Mesenchymal stem cell (in vitro differentiated cells and primary cell): ENCODE results near the gene NTMT1.

Experiments
- DNase-seq: peaks from one replicate; pipeline ENCODE4 v3.0.0-alpha.2; 2013
- H2AFZ ChIP-seq: one replicate; pipeline ENCODE4 v1.6.1; 2013; ENCODE audit warnings: low read depth, mild to moderate bottlenecking, control low read depth, inconsistent platforms, low read length, moderate library complexity
- H2AK5ac ChIP-seq: 2 replicates; pipeline ENCODE4 v1.6.1; 2013; ENCODE audit warnings: low read length, moderate library complexity, mild to moderate bottlenecking, inconsistent platforms; ENCODE audit not compliant: severe bottlenecking
- H2BK120ac ChIP-seq: one replicate; pipeline ENCODE4 v1.6.1; 2013; ENCODE audit warnings: low read depth, mild to moderate bottlenecking, inconsistent platforms, low read length, moderate library complexity
- H2BK12ac ChIP-seq, 2 experiments: one replicate each; pipeline ENCODE4 v1.6.1; 2013; ENCODE audit warnings: inconsistent platforms in 2 of 2, low read length in 2 of 2, mild to moderate bottlenecking in 2 of 2, moderate library complexity in 2 of 2, control low read depth in 1 of 2
- H2BK15ac ChIP-seq: one replicate; pipeline ENCODE4 v1.6.1; 2013; ENCODE audit warnings: mild to moderate bottlenecking, low read depth, inconsistent platforms; ENCODE audit not compliant: poor library complexity, severe bottlenecking
- H2BK5ac ChIP-seq: 2 replicates; pipeline ENCODE4 v1.6.1; 2013; ENCODE audit warnings: low read depth, mild to moderate bottlenecking, low read length, control low read depth, inconsistent platforms; ENCODE audit not compliant: poor library complexity, severe bottlenecking
- H3K14ac ChIP-seq, 2 experiments: one replicate each; pipeline ENCODE4 v1.6.1; 2013; ENCODE audit warnings: inconsistent platforms in 2 of 2, low read length in 2 of 2, control low read depth in 1 of 2, mild to moderate bottlenecking in 1 of 2, moderate library complexity in 1 of 2
- H3K18ac ChIP-seq, 2 experiments: one replicate each; pipeline ENCODE4 v1.6.1; 2013; ENCODE audit warnings: inconsistent platforms in 2 of 2, low read length in 2 of 2, control low read depth in 1 of 2, low read depth in 1 of 2, mild to moderate bottlenecking in 1 of 2
- H3K23ac ChIP-seq, 2 experiments: one replicate each; pipeline ENCODE4 v1.6.1; 2013; ENCODE audit warnings: inconsistent platforms in 2 of 2, low read length in 2 of 2, mild to moderate bottlenecking in 2 of 2, moderate library complexity in 2 of 2, control low read depth in 1 of 2
- H3K27ac ChIP-seq: 2 replicates; pipeline ENCODE4 v1.5.1; 2013; ENCODE audit warnings: mild to moderate bottlenecking, moderate library complexity, low read length, control low read depth, inconsistent platforms; ENCODE audit not compliant: poor library complexity, severe bottlenecking
- H3K27me3 ChIP-seq, 2 experiments: 2 replicates each; pipeline versions ENCODE4 v1.6.1 to v1.7.0; 2013; ENCODE audit warnings: low read length in 2 of 2, mild to moderate bottlenecking in 2 of 2, moderate library complexity in 2 of 2, control low read depth in 1 of 2, inconsistent platforms in 1 of 2; ENCODE audit not compliant: control insufficient read depth in 1 of 2, insufficient read depth in 1 of 2
- H3K36me3 ChIP-seq, 2 experiments: 2 replicates each; pipeline versions ENCODE4 v1.6.1 to v1.7.0; 2013; ENCODE audit warnings: low read length in 2 of 2, control low read depth in 1 of 2, inconsistent platforms in 1 of 2, low read depth in 1 of 2, mild to moderate bottlenecking in 1 of 2; ENCODE audit not compliant: insufficient read depth in 2 of 2, control insufficient read depth in 1 of 2
- H3K4ac ChIP-seq, 2 experiments: one replicate each; pipeline ENCODE4 v1.6.1; 2013; ENCODE audit warnings: inconsistent platforms in 2 of 2, low read length in 2 of 2, mild to moderate bottlenecking in 2 of 2, moderate library complexity in 2 of 2, control low read depth in 1 of 2, low read depth in 1 of 2
- H3K4me1 ChIP-seq: 2 replicates; pipeline ENCODE4 v1.6.1; 2013; ENCODE audit warnings: low read depth, low read length, control low read depth; ENCODE audit not compliant: control insufficient read depth, insufficient read depth
- H3K4me2 ChIP-seq: 2 replicates; pipeline ENCODE4 v1.6.1; 2013; ENCODE audit warnings: low read length, mild to moderate bottlenecking, inconsistent platforms; ENCODE audit not compliant: poor library complexity, severe bottlenecking
- H3K4me3 ChIP-seq, 2 experiments: 2 replicates each; pipeline versions ENCODE4 v1.5.1 to v1.7.0; 2013; ENCODE audit warnings: low read length in 2 of 2, mild to moderate bottlenecking in 2 of 2, control low read depth in 1 of 2, low read depth in 1 of 2; ENCODE audit not compliant: insufficient read depth in 1 of 2
- H3K79me1 ChIP-seq: replicated peaks from 2 replicates; pipeline ENCODE4 v1.6.1; 2013; ENCODE audit warnings: mild to moderate bottlenecking, control low read depth, low read length, inconsistent platforms; ENCODE audit not compliant: poor library complexity, severe bottlenecking
- H3K9ac ChIP-seq: 2 replicates; pipeline ENCODE4 v1.7.0; 2013; ENCODE audit warnings: mild to moderate bottlenecking, low read length, moderate library complexity
- H3K9me3 ChIP-seq: 2 replicates; pipeline ENCODE4 v1.7.0; 2013; ENCODE audit warnings: mild to moderate bottlenecking, low read length; ENCODE audit not compliant: control insufficient read depth
- H4K8ac ChIP-seq: one replicate; pipeline ENCODE4 v1.6.1; 2013; ENCODE audit warnings: inconsistent platforms, mild to moderate bottlenecking, low read length, moderate library complexity
- H4K91ac ChIP-seq: one replicate; pipeline ENCODE4 v1.6.1; 2013; ENCODE audit warnings: mild to moderate bottlenecking, low read length, inconsistent platforms
- WGBS: methylation state at CpG from one replicate; pipeline ENCODE4 v1.1.7; 2013; ENCODE audit warnings: mixed read lengths; 5-methylcytosine and 5-hydroxymethylcytosine counted together

NTMT1 gene

GRCh38 chr9:129637673-129638439 is 11.9 kb downstream of the NTMT1 start:
- Histone ChIP-seq H2AK5ac (no peak overlapping the region), H2AFZ (no peak overlapping the region), H3K79me1 (peaks cover 42% of the 10 kb centered on the region), H3K4me2 (no peak overlapping the region), H3K27ac (no peak overlapping the region), H2BK15ac (no peak overlapping the region), H3K36me3 (peaks cover 60 to 66% of the 10 kb centered on the region in 2 experiments), H4K8ac (no peak overlapping the region), H2BK12ac (no peak overlapping the region), H4K91ac (no peak overlapping the region), H2BK120ac (no peak overlapping the region), H3K14ac (no peak overlapping the region), H3K27me3 (no peaks in the 10 kb centered on the region), H3K23ac (no peak overlapping the region), H3K4me1 (peaks cover 24% of the 10 kb centered on the region), H3K4ac (no peak overlapping the region), H3K4me3 (no peak overlapping the region), H2BK5ac (no peak overlapping the region), H3K9ac (no peak overlapping the region), H3K9me3 (no peaks in the 10 kb centered on the region), H3K18ac (no peak overlapping the region)
- 92% methylated on average over 29 of the region's 29 CpGs for WGBS
- no peak for DNase-seq

GRCh38 chr9:129639034-129639630 is 13.2 kb downstream of the NTMT1 start:
- no peak overlapping the region for H3K23ac ChIP-seq
- H3K4me3 ChIP-seq = no peak overlapping the region
- H3K18ac ChIP-seq = no peak overlapping the region
- no peak overlapping the region for H3K4me2 ChIP-seq
- H3K4ac ChIP-seq = peak overlapping the region in 1 of 2 experiments; percentile 9
- no peaks in the 10 kb centered on the region for H3K9me3 ChIP-seq
- no peak overlapping the region for H4K8ac ChIP-seq
- H2BK120ac ChIP-seq = no peak overlapping the region
- no peak overlapping the region for H2AFZ ChIP-seq
- no peak overlapping the region for H2BK5ac ChIP-seq
- 96% methylated on average over 17 of the region's 17 CpGs for WGBS
- DNase-seq = no peak
- no peak overlapping the region for H4K91ac ChIP-seq
- no peak overlapping the region for H3K14ac ChIP-seq
- no peak overlapping the region for H2BK12ac ChIP-seq
- peaks cover 22% of the 10 kb centered on the region for H3K4me1 ChIP-seq
- no peaks in the 10 kb centered on the region for H3K27me3 ChIP-seq
- no peak overlapping the region for H2AK5ac ChIP-seq
- peaks cover 47 to 53% of the 10 kb centered on the region in 2 experiments for H3K36me3 ChIP-seq
- no peak overlapping the region for H3K27ac ChIP-seq
- peaks cover 37% of the 10 kb centered on the region for H3K79me1 ChIP-seq
- H2BK15ac ChIP-seq = peak overlapping the region; percentile 19
- H3K9ac ChIP-seq = peak overlapping the region; percentile 92

GRCh38 chr9:129639756-129640085 is 13.8 kb downstream of the NTMT1 start:
- peak overlapping the region; percentile 31 for H4K8ac ChIP-seq
- H3K14ac ChIP-seq = no peak overlapping the region
- H3K79me1 ChIP-seq = peaks cover 36% of the 10 kb centered on the region
- H2BK5ac ChIP-seq = no peak overlapping the region
- H2BK120ac ChIP-seq = no peak overlapping the region
- no peak overlapping the region for H3K23ac ChIP-seq
- WGBS = 93% methylated on average over 12 of the region's 12 CpGs
- H4K91ac ChIP-seq = no peak overlapping the region
- H3K27me3 ChIP-seq = no peaks in the 10 kb centered on the region
- no peak overlapping the region for H3K4ac ChIP-seq
- peaks cover 42 to 48% of the 10 kb centered on the region in 2 experiments for H3K36me3 ChIP-seq
- no peak overlapping the region for H3K27ac ChIP-seq
- no peak overlapping the region for H2BK15ac ChIP-seq
- H3K4me2 ChIP-seq = no peak overlapping the region
- DNase-seq = no peak
- no peaks in the 10 kb centered on the region for H3K9me3 ChIP-seq
- no peak overlapping the region for H2AK5ac ChIP-seq
- H3K4me3 ChIP-seq = peak overlapping the region in 1 of 2 experiments; percentile 32
- no peak overlapping the region for H2AFZ ChIP-seq
- peak overlapping the region in 1 of 2 experiments; percentile 59 for H2BK12ac ChIP-seq
- no peak overlapping the region for H3K18ac ChIP-seq
- H3K4me1 ChIP-seq = peaks cover 22% of the 10 kb centered on the region
- peak overlapping the region; percentile 92 for H3K9ac ChIP-seq

- Histone ChIP-seq H3K4me3 (peak overlapping the region; percentile 32 to 82), H2AK5ac (no peak overlapping the region), H3K9ac (peak overlapping the region; percentile 92), H3K18ac (no peak overlapping the region), H3K23ac (no peak overlapping the region), H2BK15ac (no peak overlapping the region), H2BK12ac (peak overlapping the region in 1 of 2 experiments; percentile 10), H3K4me1 (peaks cover 22% of the 10 kb centered on the region), H2BK5ac (no peak overlapping the region), H4K8ac (no peak overlapping the region), H2AFZ (no peak overlapping the region), H4K91ac (no peak overlapping the region), H3K9me3 (no peaks in the 10 kb centered on the region), H3K14ac (no peak overlapping the region), H3K27me3 (no peaks in the 10 kb centered on the region), H3K4ac (no peak overlapping the region), H3K36me3 (peaks cover 36 to 43% of the 10 kb centered on the region in 2 experiments), H3K4me2 (peak overlapping the region; percentile 58), H3K79me1 (peaks cover 34% of the 10 kb centered on the region), H2BK120ac (no peak overlapping the region), H3K27ac (no peak overlapping the region)
- peak; percentile 37 for DNase-seq
- 92% methylated on average over 24 of the region's 25 CpGs for WGBS
Observed at GRCh38 chr9:129640086-129640870, 14.3 kb downstream of the NTMT1 start.
